ENCODE data around the gene SUGCT. TPM values are rescaled to one million over a fixed set of nuclear protein-coding genes. Genes with fewer than 3 reads are reported as not detected.
A peak's percentile ranks its signal among the peaks of the same experiment; 100 is the strongest.

Gene SUGCT
- total and polyA plus RNA-seq, 8 donors: 0.87 to 8.0 (median 2.9) TPM; not detected in 1

DNA sequence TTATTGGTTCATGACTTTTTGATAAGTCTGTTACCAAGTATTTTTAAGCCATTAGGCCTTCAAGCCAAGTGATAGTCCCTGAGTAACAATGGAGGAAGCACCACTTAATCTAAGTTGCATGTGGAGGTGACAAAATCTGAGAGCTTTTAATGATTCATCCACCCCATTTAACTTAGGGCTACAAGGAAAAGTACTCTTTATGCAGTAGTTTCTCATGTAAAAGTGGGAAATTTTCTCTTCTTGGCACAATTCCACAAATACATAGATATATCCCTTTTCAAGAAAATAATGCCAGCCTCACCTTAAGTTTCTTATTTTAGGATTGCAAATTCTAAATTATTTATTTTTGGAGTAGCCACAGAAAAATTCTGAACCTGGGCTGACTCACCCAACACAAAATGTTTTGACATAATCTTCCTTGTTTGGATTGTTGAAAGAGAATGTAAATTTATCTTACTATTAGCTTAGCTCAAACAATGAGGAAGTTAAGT lies 85.7 kb downstream of the SUGCT start:
- H3K9me3 ChIP-seq: peaks cover 0 to 6% (median 1%) of the 10 kb centered on the region in 4 donors
- TF ChIP-seq POLR2AphosphoS5 (IDR thresholded peaks at IDR 0.05) (no peak), EP300 (IDR thresholded peaks at IDR 0.05) (no peak), CTCF (IDR thresholded peaks at IDR 0.05) (no peak), POLR2A (IDR thresholded peaks at IDR 0.05) (no peak)
- no peaks in the 10 kb centered on the region for H3K27me3 ChIP-seq
- H3K4me3 ChIP-seq: no peak overlapping the region
- H3K27ac ChIP-seq: peak overlapping the region in 4 of 5 donors; percentile 5 to 34 (median 19)
- H3K4me1 ChIP-seq: peaks cover 0 to 10% (median 4%) of the 10 kb centered on the region in 4 donors
- peaks cover 0 to 8% (median 0%) of the 10 kb centered on the region in 4 donors for H3K36me3 ChIP-seq
- no peak for DNase-seq
- intact Hi-C loops (cut with DNase I; ENCODE audit: low total_unique reads): no loop called here

DNA sequence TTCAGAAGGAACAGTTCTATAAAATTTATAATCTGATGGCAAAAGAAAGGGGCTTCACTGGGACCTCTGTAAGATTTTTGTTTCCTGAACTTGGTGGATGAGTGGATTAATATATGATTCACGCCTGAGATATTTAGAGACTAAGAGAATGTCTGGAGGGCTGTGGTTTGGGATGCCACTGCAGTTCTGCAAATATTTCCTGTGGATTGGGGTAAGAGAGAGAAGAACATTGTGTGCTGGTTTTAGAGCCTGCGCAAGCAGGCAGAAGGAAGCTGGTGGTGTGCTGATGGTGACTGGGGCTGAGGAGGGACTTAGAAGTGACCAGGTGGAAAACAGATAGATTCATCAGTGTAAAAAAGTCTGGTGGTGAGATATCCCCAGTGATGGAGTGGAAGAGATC lies 87.0 kb downstream of the SUGCT start:
- Histone ChIP-seq H3K4me3 (no peak overlapping the region), H3K27ac (peak overlapping the region in 2 of 5 donors; percentile 16 to 42), H3K36me3 (peaks cover 0 to 8% (median 0%) of the 10 kb centered on the region in 4 donors), H3K4me1 (peaks cover 0 to 10% (median 4%) of the 10 kb centered on the region in 4 donors), H3K27me3 (no peaks in the 10 kb centered on the region), H3K9me3 (peaks cover 0 to 6% (median 1%) of the 10 kb centered on the region in 4 donors)
- WGBS, 5 donors: 75 to 89% (median 77%) methylated on average over 2 of the region's 2 CpGs
- TF ChIP-seq CTCF (IDR thresholded peaks at IDR 0.05): no peak
- TF ChIP-seq EP300 (IDR thresholded peaks at IDR 0.05): no peak
- no peak for TF ChIP-seq POLR2AphosphoS5 (IDR thresholded peaks at IDR 0.05)
- TF ChIP-seq POLR2A (IDR thresholded peaks at IDR 0.05): no peak
- intact Hi-C loops (cut with DNase I; ENCODE audit: low total_unique reads): no loop called here
- DNase-seq: no peak

DNA sequence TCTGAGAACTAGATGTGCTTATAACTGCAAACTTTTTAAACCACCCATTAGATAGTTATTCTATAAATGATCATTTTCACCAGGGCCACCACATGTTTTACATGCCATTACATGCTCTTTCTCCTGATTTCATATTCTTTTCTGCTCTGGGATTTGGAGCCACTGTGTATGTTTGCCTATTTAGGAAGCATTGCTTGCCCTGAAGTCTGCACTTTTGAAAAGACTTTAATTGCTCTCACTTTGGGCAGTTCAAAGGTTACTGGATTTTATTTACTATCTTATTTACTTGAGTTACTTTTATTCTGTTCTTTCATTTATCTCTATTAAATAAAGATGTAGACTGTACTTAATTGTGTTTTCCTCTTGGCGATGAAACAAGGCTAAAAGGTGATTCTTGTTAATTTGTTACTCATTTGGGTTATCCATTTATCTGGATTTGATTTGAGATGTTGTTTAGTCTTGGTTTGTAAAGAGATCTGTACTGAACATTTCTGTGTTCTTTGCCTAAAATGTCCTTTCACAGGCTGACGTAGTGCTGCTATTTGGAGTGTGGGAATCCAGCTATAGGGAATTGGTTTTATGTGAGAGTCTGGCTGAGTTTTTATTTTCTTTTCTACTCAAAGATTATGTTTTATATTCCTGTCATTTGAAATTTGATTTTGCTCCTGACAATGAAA lies 88.8 kb downstream of the SUGCT start:
- no peak for TF ChIP-seq CTCF (IDR thresholded peaks at IDR 0.05)
- TF ChIP-seq EP300 (IDR thresholded peaks at IDR 0.05): no peak
- TF ChIP-seq POLR2AphosphoS5 (IDR thresholded peaks at IDR 0.05): no peak
- no peak for TF ChIP-seq POLR2A (IDR thresholded peaks at IDR 0.05)
- no peak for DNase-seq
- Histone ChIP-seq H3K9me3 (peaks cover 0 to 2% (median 1%) of the 10 kb centered on the region in 4 donors), H3K4me3 (no peak overlapping the region), H3K4me1 (peaks cover 0 to 10% (median 4%) of the 10 kb centered on the region in 4 donors), H3K27ac (peak overlapping the region in 2 of 5 donors; percentile 0 to 35), H3K36me3 (peaks cover 0 to 6% (median 0%) of the 10 kb centered on the region in 4 donors), H3K27me3 (no peaks in the 10 kb centered on the region)
- intact Hi-C loops (cut with DNase I; ENCODE audit: low total_unique reads): no loop called here
- 17 to 49% (median 31%) methylated on average over 2 of the region's 2 CpGs for WGBS, 5 donors

GRCh38 chr7:40230101-40230500 lies 95.3 kb downstream of the SUGCT start:
- 27 to 54% (median 50%) methylated on average over 4 of the region's 4 CpGs for WGBS, 5 donors
- H3K4me3 ChIP-seq: no peak overlapping the region
- peaks cover 0 to 16% (median 5%) of the 10 kb centered on the region in 4 donors for H3K4me1 ChIP-seq
- intact Hi-C loops (cut with DNase I; ENCODE audit: low total_unique reads): no loop called here
- no peaks in the 10 kb centered on the region for H3K9me3 ChIP-seq
- H3K27me3 ChIP-seq: no peaks in the 10 kb centered on the region
- TF ChIP-seq POLR2A (IDR thresholded peaks at IDR 0.05): no peak
- no peak for TF ChIP-seq POLR2AphosphoS5 (IDR thresholded peaks at IDR 0.05)
- TF ChIP-seq CTCF (IDR thresholded peaks at IDR 0.05): no peak
- no peak for DNase-seq
- no peaks in the 10 kb centered on the region for H3K36me3 ChIP-seq
- H3K27ac ChIP-seq: no peak overlapping the region

All from stomach (tissue), 9 donors.